SH-SY5Y (cell line): ENCODE measurements around the gene TMEM89.

ENCODE experiments used
- GATA2 ChIP-seq: IDR thresholded peaks from 2 replicates; pipeline ENCODE4 v1.6.1; 2011; ENCODE audit warnings: mild to moderate bottlenecking, low read depth, low read length
- GATA3 ChIP-seq: IDR thresholded peaks from 2 replicates; pipeline ENCODE4 v1.6.1; 2011; ENCODE audit warnings: low read depth, mild to moderate bottlenecking, low read length, moderate library complexity

The TMEM89 gene

DNA sequence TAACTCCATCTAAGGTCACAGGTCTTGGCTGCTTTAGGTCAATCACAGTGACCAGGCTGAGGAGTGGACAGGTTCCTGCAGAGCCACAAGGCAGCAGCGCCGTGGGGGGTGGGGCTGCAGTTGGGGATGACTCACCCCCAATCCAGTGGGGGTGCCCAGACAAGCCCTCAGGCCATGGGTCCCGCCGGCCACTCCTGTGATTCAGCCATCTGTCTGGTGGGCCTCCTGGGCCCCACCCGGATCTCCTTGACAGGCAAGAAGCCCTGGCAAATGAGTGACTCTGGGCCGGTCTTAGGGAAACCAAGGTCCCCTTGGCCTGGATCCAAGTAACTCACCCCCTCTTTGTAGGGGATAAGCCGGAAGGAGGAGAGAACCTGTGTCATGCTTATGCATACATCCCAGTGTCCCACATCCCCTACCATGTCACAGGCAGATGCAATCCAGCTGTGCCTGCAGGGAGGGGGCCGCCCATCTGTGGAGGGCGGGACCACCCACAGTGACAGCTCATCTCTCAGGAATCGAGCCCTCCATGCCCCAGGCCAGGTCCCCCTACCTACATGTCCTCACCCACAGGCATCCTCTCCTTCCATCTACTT lies 25.9 kb downstream of the TMEM89 start:
- no peak for TF ChIP-seq GATA2
- no peak for TF ChIP-seq GATA3

DNA sequence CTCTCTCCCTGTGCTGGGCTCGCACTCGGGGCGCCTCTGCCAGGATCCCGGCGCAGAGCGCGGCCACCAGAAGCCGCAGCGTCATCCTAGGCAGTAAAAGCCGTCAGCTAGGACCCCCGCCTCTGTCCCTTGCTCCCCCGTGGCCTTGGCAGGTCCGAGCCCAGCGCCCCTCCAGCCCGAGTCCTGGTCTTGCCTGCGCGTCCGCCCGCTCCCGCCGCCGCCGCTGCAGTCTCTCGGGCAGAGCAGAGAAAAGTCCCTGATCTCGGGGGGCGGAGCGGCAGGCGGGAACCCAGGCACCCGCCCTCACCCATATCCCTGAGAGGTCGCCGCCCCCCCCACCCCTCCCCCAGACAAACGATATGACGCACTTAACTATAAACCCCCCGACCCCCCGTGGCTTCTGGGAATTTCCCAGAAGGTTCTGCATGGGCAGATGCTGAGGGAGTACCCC lies 26.5 kb downstream of the TMEM89 start, which contains the start of gene COL7A1:
COL7A1 (minus strand) TSS at position 255 of the 451 bp plus-strand sequence; CDS start at position 85, 170 bp downstream.
- no peak for TF ChIP-seq GATA2
- no peak for TF ChIP-seq GATA3

DNA sequence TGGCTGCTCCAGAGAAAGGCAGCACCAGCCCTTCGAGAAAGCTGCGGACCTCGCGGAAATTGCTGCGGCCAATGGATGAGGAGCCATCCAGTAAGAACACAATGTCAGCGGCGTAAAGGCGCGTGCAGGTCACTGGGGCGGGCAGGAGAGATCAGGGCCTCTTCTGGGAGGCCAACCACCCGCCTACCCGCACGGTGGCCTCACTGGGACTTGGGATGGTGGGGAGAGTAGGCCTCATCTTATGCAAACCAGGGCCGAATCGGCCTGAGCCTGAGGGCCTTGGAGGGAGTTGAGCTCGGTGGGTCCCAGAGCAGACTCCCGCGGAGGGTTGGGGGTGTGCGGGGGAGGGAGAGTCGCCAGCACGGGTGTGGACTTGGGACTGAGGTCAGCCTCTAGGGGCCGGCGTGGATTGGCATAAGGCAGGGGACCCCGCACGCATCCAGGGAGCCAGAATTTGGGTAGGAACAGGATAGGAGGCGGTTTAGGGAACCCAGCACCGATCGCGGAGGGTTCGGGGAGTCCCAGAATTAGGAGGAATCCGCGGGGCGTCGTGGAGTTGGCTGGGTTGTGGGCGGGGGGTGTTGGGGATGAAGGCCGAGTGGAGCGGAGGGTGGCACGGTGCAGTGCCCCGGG lies 27.0 kb downstream of the TMEM89 start:
- TF ChIP-seq GATA3 (no peak), GATA2 (no peak)

DNA sequence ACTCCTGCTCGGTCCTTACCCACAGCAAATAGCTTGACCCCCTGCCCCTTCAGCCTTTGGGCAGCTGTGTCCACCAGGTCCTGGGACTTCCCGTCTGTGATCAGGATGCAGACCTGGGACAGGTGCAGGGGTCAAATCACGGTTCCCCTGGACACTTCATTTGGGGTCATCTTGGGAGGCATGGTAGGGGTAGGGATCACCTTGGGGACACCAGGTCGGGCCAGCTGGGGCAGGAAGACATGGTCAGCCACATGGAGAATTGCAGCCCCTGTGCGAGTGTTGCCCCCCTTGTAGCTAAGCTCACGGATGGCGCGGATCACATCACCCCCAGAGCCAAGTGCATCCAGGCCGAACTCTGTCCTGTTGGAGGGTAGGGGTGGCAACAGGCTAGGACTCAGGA lies 28.2 kb downstream of the TMEM89 start:
- TF ChIP-seq GATA3 = no peak
- no peak for TF ChIP-seq GATA2

DNA sequence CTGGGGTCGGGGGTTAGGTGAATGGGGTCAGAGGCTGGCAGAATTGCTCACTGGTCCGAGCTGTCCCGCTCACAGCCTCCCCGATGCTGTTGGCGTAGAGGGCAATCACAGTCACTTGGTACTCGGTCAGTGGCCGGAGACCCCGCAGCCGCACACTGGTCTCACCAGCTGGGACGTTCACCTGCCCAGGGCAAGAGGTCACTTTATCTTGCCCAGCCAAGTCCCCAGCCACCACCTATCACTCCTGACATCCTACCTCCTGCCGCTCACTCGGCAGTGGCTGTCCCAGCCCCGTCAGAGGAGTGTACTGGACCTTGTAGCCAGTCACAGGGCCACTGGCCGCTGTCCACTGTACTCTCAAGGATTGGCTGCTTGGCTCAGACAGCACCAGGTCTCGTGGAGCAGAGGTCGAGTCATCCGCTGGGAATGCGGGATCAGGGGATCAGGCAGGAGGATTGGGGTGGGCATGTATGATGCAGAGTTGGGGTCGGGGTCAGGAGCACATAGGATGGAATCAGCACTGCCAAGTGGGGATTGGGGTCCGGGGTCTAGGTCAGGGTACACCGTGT lies 29.0 kb downstream of the TMEM89 start:
- no peak for TF ChIP-seq GATA3
- TF ChIP-seq GATA2 = no peak

DNA sequence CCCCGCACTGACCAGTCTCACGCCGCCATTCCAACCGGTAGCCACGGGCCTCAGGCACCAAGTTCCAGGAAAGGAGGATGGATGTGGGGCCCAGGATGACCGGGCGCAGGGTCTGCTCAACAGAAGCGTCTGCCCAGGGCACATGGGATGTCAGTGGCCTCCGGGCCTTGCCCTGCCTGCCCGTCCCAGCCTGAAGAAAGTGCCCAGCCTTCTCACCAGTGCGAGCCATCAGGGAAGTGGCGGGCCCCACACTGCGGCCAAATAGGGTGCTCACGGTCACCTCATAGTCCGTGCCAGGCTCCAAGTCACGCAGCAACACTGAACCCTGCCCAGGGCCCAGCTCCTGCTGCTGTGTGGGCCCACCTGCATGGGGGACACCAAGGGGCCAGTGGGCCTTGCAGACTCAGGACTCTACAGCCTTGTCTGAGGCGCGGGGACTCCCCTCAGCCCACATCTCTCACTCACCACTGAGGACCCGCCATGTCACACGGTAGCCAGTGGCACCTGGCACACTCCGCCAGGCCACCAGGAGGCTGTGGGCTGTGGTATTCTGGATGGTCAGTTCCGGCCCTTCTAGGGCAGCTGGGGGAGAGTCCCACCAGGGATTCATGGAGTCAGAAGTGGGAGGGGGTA lies 29.6 kb downstream of the TMEM89 start:
- no peak for TF ChIP-seq GATA2

DNA sequence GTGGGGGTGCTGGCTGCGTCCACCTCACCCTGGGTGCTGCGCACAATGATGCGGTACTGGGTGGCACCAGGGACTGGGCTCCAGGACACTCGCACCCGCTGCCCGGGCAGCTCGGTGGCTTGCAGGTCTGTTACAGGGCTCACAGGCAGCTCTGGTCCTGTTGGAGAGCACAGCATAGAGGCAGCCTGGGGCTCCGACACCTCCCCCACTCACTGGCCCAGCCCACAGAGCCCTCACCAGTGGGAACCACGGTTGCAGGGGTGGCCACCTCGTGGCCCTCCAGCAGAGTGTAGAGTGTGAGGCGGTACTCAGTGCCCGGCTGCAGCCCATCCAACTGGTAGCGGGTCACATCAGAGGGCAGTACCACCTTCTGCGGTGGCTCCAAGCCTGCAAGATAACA lies 30.1 kb downstream of the TMEM89 start:
- TF ChIP-seq GATA2 (no peak), GATA3 (no peak)

DNA sequence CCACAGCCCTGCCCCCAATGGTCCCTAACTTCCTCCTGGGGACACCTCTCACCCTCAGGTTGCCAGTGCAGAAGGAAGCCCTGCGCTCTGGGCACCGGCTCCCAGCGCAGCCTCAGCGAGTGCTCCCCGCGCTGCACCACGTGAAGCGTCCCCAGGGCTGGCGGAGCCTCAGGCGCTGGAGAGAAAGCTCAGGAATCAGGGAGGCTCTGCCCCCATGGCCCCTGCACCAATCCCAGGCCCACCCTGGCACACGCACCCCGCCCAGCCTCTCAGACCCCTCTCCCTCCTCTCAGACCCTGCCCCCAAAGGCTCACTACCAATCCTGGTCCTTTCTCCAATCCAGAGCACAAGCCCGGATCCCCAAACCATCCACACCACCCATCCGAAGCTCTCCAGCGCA lies 33.3 kb downstream of the TMEM89 start:
- no peak for TF ChIP-seq GATA2
- no peak for TF ChIP-seq GATA3

DNA sequence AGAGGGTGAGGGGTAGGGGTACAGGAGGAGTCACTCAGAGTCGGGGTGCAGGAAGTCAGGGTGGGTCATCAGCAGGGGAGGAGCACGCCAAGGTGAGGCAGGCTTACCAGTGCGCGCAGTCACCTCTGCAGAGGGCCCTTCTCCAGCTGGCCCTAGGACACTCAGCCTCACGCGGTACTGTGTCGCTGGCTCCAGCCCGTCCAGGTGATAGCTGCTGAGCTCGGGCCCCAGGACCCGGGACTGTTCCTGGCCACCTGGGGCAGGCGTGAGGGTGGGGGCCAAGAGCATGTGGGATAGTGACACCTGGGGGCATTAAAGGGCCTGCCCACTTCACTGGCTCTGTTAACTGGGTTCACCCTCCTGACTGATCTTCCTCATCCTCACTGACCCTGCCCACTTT lies 33.9 kb downstream of the TMEM89 start:
- TF ChIP-seq GATA2 (no peak), GATA3 (no peak)

DNA sequence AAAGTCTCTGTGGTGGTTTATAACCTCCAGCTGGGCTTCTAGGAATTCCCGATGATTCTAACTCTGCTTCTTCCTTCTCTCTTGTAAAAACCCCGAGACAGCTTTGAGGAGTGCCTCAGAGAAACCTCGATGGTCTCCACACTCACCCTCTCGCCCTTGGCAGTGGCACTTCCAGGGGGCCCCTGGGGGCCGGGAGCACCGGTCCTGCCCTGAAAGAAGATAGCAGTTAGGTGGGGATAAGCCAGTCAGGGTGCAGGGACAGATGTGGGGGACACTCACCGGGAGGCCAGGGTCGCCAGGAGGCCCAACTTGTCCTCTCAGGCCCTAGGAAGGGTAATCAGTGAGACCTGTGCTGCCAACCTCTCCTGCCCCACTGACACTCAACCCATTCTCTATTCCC lies 36.2 kb downstream of the TMEM89 start:
- TF ChIP-seq GATA3 (no peak), GATA2 (no peak)

DNA sequence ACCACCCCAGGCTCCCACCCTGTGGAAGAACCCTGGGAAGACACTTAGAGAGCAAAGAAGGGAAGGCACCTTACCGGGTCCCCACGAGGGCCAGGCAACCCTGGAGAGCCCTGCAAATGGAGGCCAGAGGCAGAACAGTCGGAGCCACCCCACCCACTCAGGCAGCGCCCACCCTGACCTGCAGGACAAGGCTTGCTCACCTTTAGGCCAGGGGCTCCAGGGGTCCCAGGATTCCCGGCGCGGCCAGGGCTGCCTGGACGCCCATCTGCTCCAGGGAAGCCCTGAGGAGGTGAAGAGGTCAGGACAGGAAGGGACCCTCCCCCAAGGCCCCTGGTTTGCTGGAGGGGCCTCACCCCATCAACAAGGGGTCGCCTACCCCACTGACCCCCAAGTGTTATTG lies 36.7 kb downstream of the TMEM89 start:
- TF ChIP-seq GATA2 = no peak
- TF ChIP-seq GATA3 = no peak

DNA sequence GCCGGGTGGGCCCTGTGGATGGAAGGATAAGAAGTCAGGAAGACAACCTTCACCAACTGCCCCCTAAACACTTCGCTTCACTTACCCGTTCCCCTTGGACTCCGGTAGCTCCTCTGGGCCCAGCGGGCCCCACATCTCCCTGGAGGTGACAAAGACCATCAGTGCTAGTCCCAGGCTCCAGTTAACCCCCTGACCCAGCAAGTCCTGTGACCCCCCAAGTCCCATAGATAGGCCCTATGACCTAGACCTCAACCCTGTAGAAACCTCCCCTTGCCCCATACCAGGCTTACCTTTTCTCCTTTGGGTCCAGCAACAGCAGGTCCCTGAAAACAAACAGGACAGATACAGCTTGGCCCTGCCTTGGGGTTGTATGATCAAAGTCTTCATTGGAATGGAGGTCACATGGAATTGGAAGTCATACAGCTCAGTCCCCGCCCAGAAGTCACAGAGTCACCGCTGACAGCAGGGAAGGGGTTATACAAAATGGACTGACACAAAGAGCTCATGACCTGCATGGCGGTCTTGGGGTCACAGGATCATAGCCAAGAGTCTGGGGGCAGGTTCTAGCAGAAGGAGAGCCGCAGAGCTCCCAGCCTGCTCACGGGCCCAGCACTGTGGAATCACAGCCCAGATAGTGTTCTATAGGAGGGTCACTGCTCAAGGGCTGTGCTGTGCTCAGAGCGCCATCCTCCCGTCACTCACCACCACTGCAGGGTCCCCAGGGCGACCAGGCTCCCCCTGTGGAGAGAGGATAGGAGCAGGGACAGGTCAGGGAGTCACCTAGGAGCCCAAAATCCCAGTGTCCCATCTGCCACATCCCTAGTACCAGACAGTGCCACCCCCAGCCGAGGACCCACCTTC lies 39.7 kb downstream of the TMEM89 start:
- no peak for TF ChIP-seq GATA2
- no peak for TF ChIP-seq GATA3

DNA sequence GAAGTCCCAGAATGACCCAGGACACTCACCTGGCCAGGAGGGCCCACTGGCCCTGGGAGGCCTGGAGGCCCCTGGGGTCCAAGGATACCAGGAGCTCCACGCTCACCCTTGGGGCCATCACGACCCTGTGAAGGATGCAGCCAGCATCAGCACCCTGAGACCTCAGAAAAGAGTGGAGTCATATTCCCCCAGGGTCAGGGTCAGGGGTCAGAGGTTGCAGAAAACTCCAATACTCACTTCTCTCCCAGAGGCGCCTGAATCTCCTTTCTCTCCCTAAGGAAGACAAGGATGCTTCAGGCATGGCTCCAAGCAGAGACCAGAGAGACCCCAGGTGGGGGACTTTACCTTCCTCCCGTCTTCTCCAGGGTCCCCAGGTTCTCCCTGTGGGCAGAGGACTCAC lies 44.9 kb downstream of the TMEM89 start:
- no peak for TF ChIP-seq GATA2
- TF ChIP-seq GATA3 = no peak

DNA sequence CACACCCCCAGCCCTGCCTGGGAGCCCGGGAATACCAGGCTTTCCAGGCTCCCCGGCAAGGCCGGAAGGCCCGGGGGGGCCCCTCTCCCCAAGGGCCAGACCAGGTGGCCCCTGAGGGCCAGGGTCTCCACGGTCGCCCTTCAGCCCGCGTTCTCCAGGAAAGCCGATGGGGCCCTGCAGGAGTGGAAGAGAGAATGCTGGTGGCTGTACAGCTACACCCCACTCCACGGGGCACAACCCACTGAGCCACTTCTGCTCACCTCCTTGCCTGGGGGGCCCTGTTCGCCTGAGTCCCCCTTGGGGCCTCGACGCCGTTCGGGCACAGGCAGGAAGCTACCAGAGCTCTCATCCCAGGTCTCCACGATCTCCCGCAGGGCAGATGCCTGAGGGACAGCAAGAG lies 46.2 kb downstream of the TMEM89 start:
- TF ChIP-seq GATA2 (no peak), GATA3 (no peak)

DNA sequence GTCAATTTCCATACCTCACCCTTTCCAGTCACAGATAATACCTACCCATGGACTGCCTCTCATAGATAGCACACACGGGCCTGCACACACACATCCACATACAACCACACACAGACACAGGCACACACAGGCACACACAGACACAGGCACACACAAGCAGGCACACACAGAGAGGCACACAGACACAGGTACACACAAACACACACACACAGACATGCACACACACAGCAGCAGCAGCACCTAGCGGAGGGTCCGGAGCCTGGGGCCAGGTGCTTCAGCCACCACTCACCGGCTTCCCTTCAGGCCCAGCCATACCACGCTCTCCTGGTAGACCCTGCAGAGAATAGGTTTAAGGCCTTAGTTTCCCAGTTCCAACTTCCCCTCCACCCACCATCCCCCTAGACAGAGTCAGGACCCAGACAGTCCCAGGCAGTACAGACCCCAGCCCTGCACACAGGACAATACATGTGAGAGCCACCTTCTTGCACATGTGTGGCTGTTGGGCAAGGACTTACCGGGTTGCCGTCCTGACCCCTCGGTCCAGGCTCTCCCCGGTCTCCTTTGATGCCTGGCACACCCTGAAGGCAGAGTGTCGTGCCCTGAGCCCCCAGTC lies 47.5 kb downstream of the TMEM89 start:
- TF ChIP-seq GATA3 (no peak), GATA2 (no peak)
